Liver (tissue), 9 donors: ENCODE results near the gene TLL2. TPM values are rescaled to one million over a fixed set of nuclear protein-coding genes. Genes with fewer than 3 reads are reported as not detected.

Experiments used
- DNase-seq: peaks from one replicate; pipeline ENCODE4 v3.0.0-alpha.2; 2017; ENCODE audit warnings: low spot score
- H3K27ac ChIP-seq, 2 donors: one replicate each; pipeline ENCODE4 v1.7.0; 2013; ENCODE audit warnings: inconsistent platforms in 2 of 2, low read length in 2 of 2, control low read depth in 1 of 2, low read depth in 1 of 2, mild to moderate bottlenecking in 1 of 2
- H3K27me3 ChIP-seq, 4 donors: one replicate each; pipeline versions ENCODE4 v1.6.1 to v1.7.0; 2013; ENCODE audit warnings: low read length in 3 of 4, inconsistent platforms in 1 of 4, mild to moderate bottlenecking in 1 of 4, moderate library complexity in 1 of 4; ENCODE audit not compliant: control insufficient read depth in 4 of 4, insufficient read depth in 4 of 4
- H3K36me3 ChIP-seq, 4 donors: one replicate each; pipeline versions ENCODE4 v1.6.1 to v1.7.0; 2013; ENCODE audit warnings: low read length in 3 of 4, mild to moderate bottlenecking in 3 of 4, low read depth in 1 of 4, moderate library complexity in 1 of 4; ENCODE audit not compliant: control insufficient read depth in 4 of 4, insufficient read depth in 3 of 4
- H3K4me1 ChIP-seq, 4 donors: one replicate each; pipeline versions ENCODE4 v1.6.1 to v1.7.0; 2013; ENCODE audit warnings: low read length in 3 of 4, mild to moderate bottlenecking in 3 of 4, moderate library complexity in 1 of 4; ENCODE audit not compliant: control insufficient read depth in 4 of 4, insufficient read depth in 4 of 4
- H3K4me3 ChIP-seq, 3 donors: one replicate each; pipeline versions ENCODE4 v1.6.1 to v1.7.0; 2013; ENCODE audit warnings: low read length in 3 of 3, control low read depth in 1 of 3, low read depth in 1 of 3, mild to moderate bottlenecking in 1 of 3
- H3K9ac ChIP-seq, 2 donors: one replicate each; pipeline ENCODE4 v1.7.0; 2013; ENCODE audit warnings: low read length in 2 of 2, mild to moderate bottlenecking in 2 of 2, moderate library complexity in 2 of 2, control low read depth in 1 of 2, low read depth in 1 of 2
- H3K9me3 ChIP-seq, 4 donors: one replicate each; pipeline versions ENCODE4 v1.6.1 to v1.7.0; 2013; ENCODE audit warnings: low read length in 3 of 4; ENCODE audit not compliant: control insufficient read depth in 4 of 4
- ATF3 ChIP-seq: IDR thresholded peaks from 2 replicates; pipeline ENCODE4 v1.6.1; 2016; ENCODE audit warnings: antibody characterized with exemption
- CTCF ChIP-seq: fragments of 150-350 bp; IDR thresholded peaks from 2 replicates; pipeline ENCODE4 v1.5.1; 2017; ENCODE audit warnings: improper control_type of control experiment, low read depth, low read length; ENCODE audit not compliant: missing input control
- EGR1 ChIP-seq, 2 donors: IDR thresholded peaks; 2 replicates each; pipeline ENCODE4 v1.6.1; 2016 to 2018; ENCODE audit warnings: antibody characterized with exemption in 2 of 2, low read depth in 2 of 2
- FOXA1 ChIP-seq: IDR thresholded peaks from 2 replicates; pipeline ENCODE4 v1.6.1; 2016; ENCODE audit warnings: antibody characterized with exemption
- FOXA2 ChIP-seq: IDR thresholded peaks from 2 replicates; pipeline ENCODE4 v1.6.1; 2016; ENCODE audit warnings: antibody characterized with exemption
- GABPA ChIP-seq, 2 donors: IDR thresholded peaks in 1 of 2; conservative IDR thresholded peaks in 1 of 2; 2 replicates each; pipeline ENCODE4 v1.6.1; 2016; ENCODE audit warnings: antibody characterized with exemption in 2 of 2, mild to moderate bottlenecking in 1 of 2, moderate library complexity in 1 of 2
- HNF4A ChIP-seq, 2 donors: conservative IDR thresholded peaks; 2 replicates each; pipeline ENCODE4 v1.6.1; 2016; ENCODE audit warnings: antibody characterized with exemption in 2 of 2, mild to moderate bottlenecking in 2 of 2
- HNF4G ChIP-seq: IDR thresholded peaks from 2 replicates; pipeline ENCODE4 v1.6.1; 2016; ENCODE audit warnings: antibody characterized with exemption
- JUND ChIP-seq, 2 donors: IDR thresholded peaks; 2 replicates each; pipeline ENCODE4 v1.6.1; 2016; ENCODE audit warnings: antibody characterized with exemption in 2 of 2
- MAX ChIP-seq: IDR thresholded peaks from 2 replicates; pipeline ENCODE4 v1.6.1; 2016; ENCODE audit warnings: antibody characterized with exemption
- NR2F2 ChIP-seq: IDR thresholded peaks from 2 replicates; pipeline ENCODE4 v1.6.1; 2016; ENCODE audit warnings: antibody characterized with exemption
- RAD21 ChIP-seq, 2 donors: IDR thresholded peaks; 2 replicates each; pipeline ENCODE4 v1.6.1; 2016; ENCODE audit warnings: antibody characterized with exemption in 2 of 2, mild to moderate bottlenecking in 2 of 2
- REST ChIP-seq: IDR thresholded peaks from 2 replicates; pipeline ENCODE4 v1.6.1; 2016; ENCODE audit warnings: antibody characterized with exemption, mild to moderate bottlenecking
- RXRA ChIP-seq, 2 donors: IDR thresholded peaks; 2 replicates each; pipeline ENCODE4 v1.6.1; 2017 to 2018; ENCODE audit warnings: antibody characterized with exemption in 2 of 2, mild to moderate bottlenecking in 1 of 2
- SP1 ChIP-seq: IDR thresholded peaks from 2 replicates; pipeline ENCODE4 v1.6.1; 2018; ENCODE audit warnings: antibody characterized with exemption, mild to moderate bottlenecking
- TAF1 ChIP-seq: conservative IDR thresholded peaks from 2 replicates; pipeline ENCODE4 v1.6.1; 2016; ENCODE audit warnings: antibody characterized with exemption, mild to moderate bottlenecking
- YY1 ChIP-seq: IDR thresholded peaks from 2 replicates; pipeline ENCODE4 v1.6.1; 2016; ENCODE audit warnings: antibody characterized with exemption, mild to moderate bottlenecking
- ZBTB33 ChIP-seq: IDR thresholded peaks from 2 replicates; pipeline ENCODE4 v1.6.1; 2016; ENCODE audit warnings: antibody characterized with exemption
- WGBS: extraction: QIAGEN DNeasy Blood & Tissue Kit; methylation state at CpG from one replicate; pipeline ENCODE4 v1.1.7; 2013; 5-methylcytosine and 5-hydroxymethylcytosine counted together
- polyA plus RNA-seq, 2 donors: library from polyadenylated mRNA; stranded (reverse) in 1 of 2; unstranded in 1 of 2; fragments of 200-250 nt in 1 of 2; fragments of >200 nt in 1 of 2; fragmentation: Nextera tagmentation in 1 of 2; extraction: Ambion mirVana in 1 of 2; gene quantifications; one replicate each; pipeline versions ENCODE4 v1.2.1 to v1.2.3, GENCODE V29; 2013 to 2015
- total RNA-seq, 2 donors: library from RNA; depleted of rRNA; stranded (reverse); fragments of >200 nt; gene quantifications; one replicate each; pipeline ENCODE4 v1.2.3, GENCODE V29; 2014
- donor health status: healthy.
- donor health status: healthy.
- donor health status: healthy.
- donor health status: healthy.
- donor health status: healthy.

The TLL2 gene
- total and polyA plus RNA-seq, 4 donors: 0.06 to 0.19 (median 0.08) TPM; not detected in 1

- Histone ChIP-seq H3K4me3 (no peak overlapping the region), H3K9ac (no peak overlapping the region), H3K27ac (no peak overlapping the region), H3K36me3 (no peaks in the 10 kb centered on the region), H3K4me1 (peaks cover 0 to 10% (median 6%) of the 10 kb centered on the region in 4 donors), H3K9me3 (no peaks in the 10 kb centered on the region), H3K27me3 (no peaks in the 10 kb centered on the region)
- no peak for DNase-seq
- WGBS: 93% methylated on average over 11 of the region's 11 CpGs
- TF ChIP-seq FOXA1: no peak
- TF ChIP-seq HNF4G: no peak
- no peak for TF ChIP-seq TAF1
- TF ChIP-seq REST: no peak
- TF ChIP-seq RAD21 (IDR thresholded peaks at IDR 0.05): no peak
- no peak for TF ChIP-seq SP1
- TF ChIP-seq YY1: no peak
- TF ChIP-seq RXRA (IDR thresholded peaks at IDR 0.05): no peak
- no peak for TF ChIP-seq CTCF
- no peak for TF ChIP-seq EGR1 (IDR thresholded peaks at IDR 0.05; ENCODE audit: low read depth in 2 of 2)
- no peak for TF ChIP-seq JUND (IDR thresholded peaks at IDR 0.05)
- no peak for TF ChIP-seq GABPA (IDR thresholded peaks at IDR 0.05 in 1 of 2, conservative IDR thresholded peaks at IDR 0.05 in 1 of 2)
- no peak for TF ChIP-seq MAX
- TF ChIP-seq FOXA2: no peak
- TF ChIP-seq HNF4A (conservative IDR thresholded peaks at IDR 0.05): no peak
- TF ChIP-seq NR2F2: no peak
- TF ChIP-seq ZBTB33: no peak
- no peak for TF ChIP-seq ATF3
Measured at GRCh38 chr10:96371356-96371755, 142.4 kb downstream of the TLL2 start.
